Activated T-helper 1 cell treated with anti-CD3 and anti-CD28 coated beads, Interleukin-12 subunit alpha, Interleukin-12 subunit beta, Interleukin-2, Interleukin-4 antibody, amounts not matched to agents 30 ng/mL and 10 ng/mL and 1 ng/mL, durations not matched to agents 14 hours and 24 hours and 36 hours (primary cell): ENCODE results near the gene GPR35. TPM values are rescaled to one million over a fixed set of nuclear protein-coding genes. Genes with fewer than 3 reads are reported as not detected.

Source experiments
- DNase-seq: peaks from one replicate; pipeline ENCODE4 v3.0.0; 2021; ENCODE audit warnings: low spot score
- H3K27ac Mint-ChIP-seq: one replicate; pipeline ENCODE4 v1.8.0; 2021; ENCODE audit warnings: mild to moderate bottlenecking, mixed read lengths
- H3K27me3 Mint-ChIP-seq: one replicate; pipeline ENCODE4 v1.8.0; 2022; ENCODE audit warnings: mild to moderate bottlenecking, moderate library complexity, mixed read lengths; ENCODE audit not compliant: insufficient read depth
- H3K36me3 Mint-ChIP-seq: one replicate; pipeline ENCODE4 v1.8.0; 2021; ENCODE audit warnings: low read depth, mixed read lengths
- H3K4me1 Mint-ChIP-seq: one replicate; pipeline ENCODE4 v1.8.0; 2021; ENCODE audit warnings: low read depth, mixed read lengths
- H3K4me3 Mint-ChIP-seq: one replicate; pipeline ENCODE4 v1.8.0; 2021; ENCODE audit warnings: mild to moderate bottlenecking, moderate library complexity, mixed read lengths
- H3K9me3 Mint-ChIP-seq: one replicate; pipeline ENCODE4 v1.8.0; 2021; ENCODE audit warnings: mixed read lengths
- intact Hi-C: fragments of 100-400 bp; cut with micrococcal nuclease; formaldehyde crosslinking; loops from one replicate; pipeline ENCODE4 v1.15.1; 2024
- total RNA-seq: library from RNA; stranded (reverse); gene quantifications from 2 replicates; pipeline ENCODE4 v1.2.3, GENCODE V29; 2022

Gene GPR35
- total RNA-seq, 1 donor from 2014 or later = 7.6 TPM

DNA sequence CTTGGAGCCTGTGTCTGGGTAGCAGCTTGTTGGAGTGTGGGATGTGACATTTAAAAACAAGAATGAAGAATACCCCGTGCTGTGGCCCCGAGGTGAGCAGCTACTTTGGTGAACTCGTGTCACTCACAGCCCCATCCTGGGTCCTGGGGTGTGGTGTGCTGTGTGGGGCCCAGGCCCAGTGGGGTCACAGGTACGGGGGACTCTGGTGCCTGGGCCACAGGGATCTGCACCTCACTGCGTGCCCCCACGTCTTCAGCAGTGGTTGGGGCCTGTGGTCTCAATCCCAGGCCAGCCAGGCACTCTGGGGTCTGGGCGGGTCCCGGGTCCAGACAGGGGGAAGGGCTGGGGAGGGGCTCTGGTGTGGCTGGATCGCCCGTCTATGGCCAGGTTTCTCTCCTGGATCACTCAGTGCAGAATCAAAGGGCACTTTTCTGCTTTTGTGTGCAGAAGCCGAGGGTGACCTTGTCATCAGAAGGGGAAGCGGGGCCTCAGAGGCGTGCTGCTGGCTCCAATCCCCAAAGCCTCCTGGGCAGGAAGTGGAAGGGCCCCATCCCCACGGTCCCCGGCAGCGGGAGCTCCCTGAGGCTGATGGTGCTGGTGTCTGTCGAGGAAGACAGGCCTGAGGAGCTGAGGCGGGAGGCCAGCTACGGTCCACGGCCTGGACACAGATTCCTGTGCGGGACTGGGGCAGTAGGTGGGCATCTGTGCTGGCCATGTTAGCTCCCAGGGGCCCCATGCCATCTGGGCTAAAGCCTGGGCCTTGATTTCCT lies 1.4 kb downstream of the GPR35 start:
- intact Hi-C loops = no loop called here

DNA sequence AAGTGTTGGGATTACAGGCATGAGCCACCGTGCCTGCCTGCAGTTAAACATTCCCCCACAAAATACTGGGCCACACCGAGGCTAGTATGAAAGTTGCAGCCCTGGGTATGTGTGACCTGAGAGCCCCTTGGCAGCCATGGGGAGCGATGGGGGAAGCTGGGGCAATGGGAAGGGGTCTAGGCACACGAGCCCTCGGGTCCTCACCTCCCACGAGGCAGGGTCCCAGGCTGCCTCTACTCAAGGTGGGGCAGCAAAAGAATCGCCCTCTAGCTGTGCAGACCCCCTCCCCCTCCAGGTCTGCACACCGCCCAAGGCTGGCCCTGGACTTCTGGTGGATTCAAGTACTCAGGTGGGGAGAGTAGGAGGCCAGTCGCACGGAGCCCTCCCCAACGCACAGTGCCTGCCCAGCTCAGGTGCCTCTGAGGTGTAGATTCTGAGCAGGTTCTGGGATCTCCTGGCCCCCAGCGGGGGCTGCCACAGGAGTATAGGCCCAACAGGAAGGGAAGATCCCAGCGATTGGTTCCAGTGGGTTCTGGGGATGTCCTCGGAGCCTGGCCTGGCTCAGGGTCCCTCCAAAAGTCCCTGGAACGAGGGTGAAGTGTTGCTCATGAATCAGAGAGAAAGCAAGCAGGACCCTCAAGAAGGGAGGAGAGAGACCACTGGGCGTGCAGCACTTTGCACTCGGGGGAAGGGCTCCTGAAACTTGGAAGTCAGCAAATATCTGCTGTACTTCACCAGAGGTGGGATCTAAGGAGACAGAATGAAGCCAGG lies 2.6 kb downstream of the GPR35 start:
- H3K36me3 Mint-ChIP-seq = peaks cover 8% of the 10 kb centered on the region
- H3K27me3 Mint-ChIP-seq = no peaks in the 10 kb centered on the region
- no peak for DNase-seq
- peaks cover 10% of the 10 kb centered on the region for H3K9me3 Mint-ChIP-seq
- peaks cover 25% of the 10 kb centered on the region for H3K4me1 Mint-ChIP-seq
- H3K27ac Mint-ChIP-seq = no peak overlapping the region
- no peak overlapping the region for H3K4me3 Mint-ChIP-seq
- intact Hi-C loops = no loop called here

More for the DNA sequence above, 1.4 kb downstream of the GPR35 start:
- Mint-ChIP-seq H3K4me3 (peak overlapping the region; percentile 57), H3K27me3 (no peaks in the 10 kb centered on the region), H3K27ac (peak overlapping the region; percentile 79), H3K4me1 (peaks cover 35% of the 10 kb centered on the region), H3K9me3 (no peaks in the 10 kb centered on the region), H3K36me3 (peaks cover 4% of the 10 kb centered on the region)
- DNase-seq = no peak

DNA sequence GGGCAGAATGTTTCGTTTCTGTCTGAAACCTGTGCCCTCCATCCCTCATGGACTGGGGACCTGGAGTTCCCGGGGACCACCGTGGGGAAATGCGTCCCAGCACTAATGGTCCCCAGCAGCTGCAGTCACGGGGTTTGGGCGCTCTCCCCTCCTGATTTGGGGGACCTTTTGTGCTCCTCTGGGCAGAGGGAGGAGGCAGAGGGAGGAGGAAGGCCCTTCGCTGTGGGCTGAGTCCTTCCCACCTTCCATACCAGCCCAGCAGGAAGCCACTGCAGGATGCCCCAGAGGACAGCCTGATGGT lies 3.2 kb downstream of the GPR35 start:
- H3K27me3 Mint-ChIP-seq = no peaks in the 10 kb centered on the region
- H3K27ac Mint-ChIP-seq = no peak overlapping the region

DNA sequence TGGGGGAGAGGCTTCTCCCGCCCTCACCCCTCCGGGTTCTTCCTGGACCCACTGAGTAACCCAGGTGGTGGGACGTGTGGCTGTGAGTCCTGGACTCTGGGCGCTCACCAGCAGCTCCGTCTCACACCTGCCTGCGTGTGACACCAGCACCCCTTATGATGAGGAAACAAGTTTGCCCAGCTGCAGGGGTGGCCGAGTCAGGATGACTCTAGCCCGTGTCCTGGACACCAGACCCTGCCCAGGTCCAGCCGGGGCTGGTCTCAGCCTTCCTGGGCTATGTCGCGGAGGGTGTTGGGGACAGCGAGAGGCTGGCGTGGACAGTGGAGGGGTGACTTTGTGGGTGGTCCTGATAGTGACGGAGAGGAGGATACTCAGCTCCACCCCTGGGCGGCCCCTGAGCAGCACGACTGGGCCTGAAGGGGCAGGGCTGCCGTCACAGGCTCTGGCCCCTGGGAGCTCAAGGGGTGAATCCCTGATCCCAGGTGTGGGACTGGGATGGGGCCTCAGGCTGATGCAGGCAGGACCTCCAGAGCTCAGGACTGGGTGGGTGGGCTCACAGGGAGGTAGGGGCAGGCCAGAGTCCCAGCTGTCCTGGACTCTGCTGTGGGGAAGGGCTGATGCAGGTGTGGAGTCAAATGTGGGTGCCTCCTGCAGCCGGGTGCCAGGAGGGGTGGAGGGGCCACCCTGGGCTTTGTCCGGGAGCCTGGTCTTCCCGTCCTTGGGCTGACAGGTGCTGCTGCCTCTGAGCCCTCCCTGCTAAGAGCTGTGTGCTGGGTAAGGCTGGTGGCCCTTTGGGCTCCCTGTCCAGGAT lies 3.7 kb downstream of the GPR35 start:
- no peak for DNase-seq
- Mint-ChIP-seq H3K27ac (no peak overlapping the region), H3K9me3 (peaks cover 19% of the 10 kb centered on the region), H3K27me3 (no peaks in the 10 kb centered on the region), H3K36me3 (peaks cover 14% of the 10 kb centered on the region), H3K4me1 (peaks cover 20% of the 10 kb centered on the region), H3K4me3 (no peak overlapping the region)
- intact Hi-C loops = no loop called here

More for the DNA sequence above, 3.2 kb downstream of the GPR35 start:
- peaks cover 20% of the 10 kb centered on the region for H3K4me1 Mint-ChIP-seq
- intact Hi-C loops = no loop called here
- peaks cover 13% of the 10 kb centered on the region for H3K36me3 Mint-ChIP-seq
- peaks cover 15% of the 10 kb centered on the region for H3K9me3 Mint-ChIP-seq
- no peak overlapping the region for H3K4me3 Mint-ChIP-seq
- DNase-seq = no peak

DNA sequence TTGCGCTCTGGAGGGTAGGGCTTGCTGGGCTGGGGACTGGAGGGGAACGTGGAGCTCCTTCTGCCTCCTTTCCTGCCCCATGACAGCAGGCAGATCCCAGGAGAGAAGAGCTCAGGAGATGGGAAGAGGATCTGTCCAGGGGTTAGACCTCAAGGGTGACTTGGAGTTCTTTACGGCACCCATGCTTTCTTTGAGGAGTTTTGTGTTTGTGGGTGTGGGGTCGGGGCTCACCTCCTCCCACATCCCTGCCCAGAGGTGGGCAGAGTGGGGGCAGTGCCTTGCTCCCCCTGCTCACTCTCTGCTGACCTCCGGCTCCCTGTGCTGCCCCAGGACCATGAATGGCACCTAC lies 4.3 kb downstream of the GPR35 start:
- H3K27ac Mint-ChIP-seq = no peak overlapping the region
- no peak for DNase-seq
- no peaks in the 10 kb centered on the region for H3K27me3 Mint-ChIP-seq
- H3K36me3 Mint-ChIP-seq = peaks cover 14% of the 10 kb centered on the region
- peaks cover 25% of the 10 kb centered on the region for H3K9me3 Mint-ChIP-seq
- intact Hi-C loops = no loop called here
- no peak overlapping the region for H3K4me3 Mint-ChIP-seq
- H3K4me1 Mint-ChIP-seq = peaks cover 20% of the 10 kb centered on the region

DNA sequence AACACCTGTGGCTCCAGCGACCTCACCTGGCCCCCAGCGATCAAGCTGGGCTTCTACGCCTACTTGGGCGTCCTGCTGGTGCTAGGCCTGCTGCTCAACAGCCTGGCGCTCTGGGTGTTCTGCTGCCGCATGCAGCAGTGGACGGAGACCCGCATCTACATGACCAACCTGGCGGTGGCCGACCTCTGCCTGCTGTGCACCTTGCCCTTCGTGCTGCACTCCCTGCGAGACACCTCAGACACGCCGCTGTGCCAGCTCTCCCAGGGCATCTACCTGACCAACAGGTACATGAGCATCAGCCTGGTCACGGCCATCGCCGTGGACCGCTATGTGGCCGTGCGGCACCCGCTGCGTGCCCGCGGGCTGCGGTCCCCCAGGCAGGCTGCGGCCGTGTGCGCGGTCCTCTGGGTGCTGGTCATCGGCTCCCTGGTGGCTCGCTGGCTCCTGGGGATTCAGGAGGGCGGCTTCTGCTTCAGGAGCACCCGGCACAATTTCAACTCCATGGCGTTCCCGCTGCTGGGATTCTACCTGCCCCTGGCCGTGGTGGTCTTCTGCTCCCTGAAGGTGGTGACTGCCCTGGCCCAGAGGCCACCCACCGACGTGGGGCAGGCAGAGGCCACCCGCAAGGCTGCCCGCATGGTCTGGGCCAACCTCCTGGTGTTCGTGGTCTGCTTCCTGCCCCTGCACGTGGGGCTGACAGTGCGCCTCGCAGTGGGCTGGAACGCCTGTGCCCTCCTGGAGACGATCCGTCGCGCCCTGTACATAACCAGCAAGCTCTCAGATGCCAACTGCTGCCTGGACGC lies 4.9 kb downstream of the GPR35 start:
- Mint-ChIP-seq H3K27me3 (no peaks in the 10 kb centered on the region), H3K27ac (no peak overlapping the region), H3K4me1 (peaks cover 14% of the 10 kb centered on the region), H3K4me3 (no peak overlapping the region), H3K36me3 (peaks cover 14% of the 10 kb centered on the region), H3K9me3 (peaks cover 28% of the 10 kb centered on the region)
- intact Hi-C loops = no loop called here
- no peak for DNase-seq

DNA sequence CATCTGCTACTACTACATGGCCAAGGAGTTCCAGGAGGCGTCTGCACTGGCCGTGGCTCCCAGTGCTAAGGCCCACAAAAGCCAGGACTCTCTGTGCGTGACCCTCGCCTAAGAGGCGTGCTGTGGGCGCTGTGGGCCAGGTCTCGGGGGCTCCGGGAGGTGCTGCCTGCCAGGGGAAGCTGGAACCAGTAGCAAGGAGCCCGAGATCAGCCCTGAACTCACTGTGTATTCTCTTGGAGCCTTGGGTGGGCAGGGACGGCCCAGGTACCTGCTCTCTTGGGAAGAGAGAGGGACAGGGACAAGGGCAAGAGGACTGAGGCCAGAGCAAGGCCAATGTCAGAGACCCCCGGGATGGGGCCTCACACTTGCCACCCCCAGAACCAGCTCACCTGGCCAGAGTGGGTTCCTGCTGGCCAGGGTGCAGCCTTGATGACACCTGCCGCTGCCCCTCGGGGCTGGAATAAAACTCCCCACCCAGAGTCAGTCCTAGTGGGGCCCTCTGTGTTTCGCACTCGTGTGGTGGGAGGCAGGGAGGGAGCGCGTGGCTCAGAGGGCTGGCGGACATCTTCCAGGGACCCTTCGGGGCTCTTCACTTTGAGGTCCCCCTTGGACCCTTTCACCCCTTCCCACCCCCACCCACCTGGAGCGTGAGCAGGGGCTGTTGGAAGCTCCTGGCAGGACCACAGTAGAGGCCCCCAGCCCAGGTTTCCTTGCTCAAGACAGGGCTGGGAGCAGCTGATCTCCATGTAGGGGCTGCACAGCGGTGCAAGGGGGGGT lies 5.7 kb downstream of the GPR35 start:
- DNase-seq = no peak
- H3K4me3 Mint-ChIP-seq = no peak overlapping the region
- no peak overlapping the region for H3K27ac Mint-ChIP-seq
- peaks cover 28% of the 10 kb centered on the region for H3K9me3 Mint-ChIP-seq
- peaks cover 8% of the 10 kb centered on the region for H3K4me1 Mint-ChIP-seq
- intact Hi-C loops = no loop called here
- H3K27me3 Mint-ChIP-seq = no peaks in the 10 kb centered on the region
- peaks cover 14% of the 10 kb centered on the region for H3K36me3 Mint-ChIP-seq

DNA sequence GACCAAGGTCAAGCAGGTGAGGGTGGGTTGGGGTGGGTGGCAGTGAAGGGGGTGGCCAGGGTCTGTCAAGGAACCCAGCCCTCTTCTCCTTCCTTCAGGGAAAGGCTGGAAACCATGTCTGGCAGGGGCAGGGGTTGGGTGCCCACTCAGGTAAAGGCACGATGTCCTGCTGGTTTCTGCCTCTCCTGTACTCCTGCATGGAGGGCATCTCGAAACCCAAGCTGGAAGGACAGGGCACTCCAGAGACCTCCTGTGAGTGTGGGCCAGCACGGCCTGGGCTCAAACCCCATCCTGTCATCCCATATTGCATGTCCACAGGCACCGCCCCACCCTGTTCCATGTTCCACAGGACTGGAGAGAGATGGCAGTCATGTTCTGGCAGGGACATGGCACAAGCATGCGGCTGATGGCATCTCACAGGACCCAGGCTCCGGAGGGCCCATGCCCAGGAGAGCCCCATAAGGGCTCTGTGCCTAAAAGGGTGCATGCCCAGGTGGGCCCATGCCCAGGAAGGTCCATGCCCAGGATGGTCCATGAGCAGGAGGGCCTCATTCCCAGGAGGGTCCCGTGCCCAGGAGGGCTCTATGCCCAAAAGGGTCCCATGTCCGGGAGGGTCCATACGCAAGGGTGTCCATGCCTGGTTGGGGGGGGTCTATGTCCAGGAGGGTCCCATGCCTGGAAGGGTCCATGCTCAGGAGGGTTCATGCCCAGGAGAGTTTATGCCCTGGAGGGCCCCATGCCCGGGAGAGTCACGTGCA lies 6.4 kb downstream of the GPR35 start:
- Mint-ChIP-seq H3K27ac (no peak overlapping the region), H3K27me3 (no peaks in the 10 kb centered on the region), H3K4me1 (peaks cover 3% of the 10 kb centered on the region), H3K9me3 (peaks cover 28% of the 10 kb centered on the region), H3K36me3 (peaks cover 14% of the 10 kb centered on the region), H3K4me3 (no peak overlapping the region)
- intact Hi-C loops = no loop called here
- DNase-seq = no peak

DNA sequence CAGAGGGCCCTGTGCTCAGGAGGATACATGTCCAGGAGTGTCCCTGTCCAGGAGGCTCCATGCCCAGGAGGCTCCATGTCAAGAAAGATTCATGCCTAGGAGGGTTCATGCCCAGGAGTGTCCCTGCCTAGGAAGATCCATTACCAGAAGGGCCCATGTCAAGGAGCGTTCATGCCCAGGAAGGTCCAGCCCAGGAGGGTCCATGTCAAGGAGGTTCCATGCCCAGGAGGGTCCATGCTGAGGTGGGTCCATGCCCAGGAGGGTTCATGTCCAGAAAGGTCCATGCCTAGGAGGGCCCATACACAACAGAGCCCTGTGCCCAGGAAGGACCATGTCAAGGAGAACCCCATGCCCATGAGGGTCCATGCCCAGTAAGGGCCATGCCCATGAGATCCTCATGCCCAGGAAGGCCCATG lies 7.0 kb downstream of the GPR35 start:
- Mint-ChIP-seq H3K27me3 (peaks cover 1% of the 10 kb centered on the region), H3K36me3 (peaks cover 12% of the 10 kb centered on the region), H3K4me1 (no peaks in the 10 kb centered on the region), H3K27ac (no peak overlapping the region), H3K4me3 (no peak overlapping the region), H3K9me3 (peaks cover 28% of the 10 kb centered on the region)
- intact Hi-C loops = no loop called here
- DNase-seq = no peak

DNA sequence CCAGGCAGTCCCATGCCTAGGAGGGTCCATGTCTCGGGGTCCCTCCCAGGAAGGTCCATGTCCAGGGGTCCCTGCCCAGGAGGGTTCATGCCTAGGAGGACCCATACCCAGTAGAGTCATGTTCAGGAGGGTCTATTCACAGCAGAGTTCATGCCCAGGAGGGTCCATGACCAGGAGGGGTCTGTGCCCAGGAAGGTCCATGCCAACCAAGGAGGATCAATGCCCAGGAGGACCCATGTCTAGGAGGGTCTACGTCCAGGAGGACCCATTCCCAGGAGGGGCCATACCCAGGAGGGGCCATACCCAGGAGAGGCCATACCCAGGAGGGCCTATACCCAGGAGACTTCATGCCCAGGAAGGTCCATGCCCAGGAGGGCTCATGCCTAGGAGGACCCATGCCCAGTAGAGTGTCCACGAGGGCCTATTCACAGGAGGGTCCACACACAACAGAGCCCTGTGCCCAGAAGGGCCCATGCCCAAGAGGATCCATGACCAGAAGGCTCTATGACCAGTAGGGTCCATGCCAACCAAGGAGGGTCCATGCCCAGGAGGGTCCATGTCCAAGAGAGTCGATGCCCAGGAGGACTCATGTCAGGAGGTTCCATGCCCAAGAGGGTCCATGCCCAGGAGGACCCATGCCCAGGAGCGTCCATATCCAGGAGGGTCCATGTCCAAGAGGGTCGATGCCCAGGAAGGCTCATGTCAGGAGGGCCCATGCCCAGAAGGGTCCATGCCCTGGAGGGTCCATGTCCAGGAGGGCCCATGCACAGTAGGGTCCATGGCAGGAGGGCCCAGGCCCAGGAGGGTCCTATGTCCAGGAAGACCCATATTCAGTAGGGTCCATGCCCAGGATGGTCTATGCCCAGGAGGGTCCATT lies 10.1 kb downstream of the GPR35 start:
- intact Hi-C loops = no loop called here
- no peak overlapping the region for H3K27ac Mint-ChIP-seq
- peaks cover 1% of the 10 kb centered on the region for H3K27me3 Mint-ChIP-seq
- H3K4me1 Mint-ChIP-seq = no peaks in the 10 kb centered on the region
- H3K4me3 Mint-ChIP-seq = no peak overlapping the region
- H3K36me3 Mint-ChIP-seq = peaks cover 12% of the 10 kb centered on the region
- DNase-seq = no peak
- peaks cover 28% of the 10 kb centered on the region for H3K9me3 Mint-ChIP-seq
